ENCODE measurements around the gene HCFC1. TPM values are rescaled to one million over a fixed set of nuclear protein-coding genes. Genes with fewer than 3 reads are reported as not detected.
A peak's percentile ranks its signal among the peaks of the same experiment; 100 is the strongest.

Gene HCFC1
- total and polyA plus RNA-seq, 11 donors, result 11.8 to 72.6 (median 33.8) TPM

GRCh38 chrX:153941336-153942252 is 30.0 kb downstream of the HCFC1 start:
- TF ChIP-seq POLR2A (IDR thresholded peaks at IDR 0.05), result no peak
- TF ChIP-seq CTCF (IDR thresholded peaks at IDR 0.05), result no peak
- Histone ChIP-seq H3K36me3 (no peaks in the 10 kb centered on the region), H3K9me3 (no peaks in the 10 kb centered on the region), H3K4me3 (peak overlapping the region in 4 of 12 donors; percentile 6 to 35 (median 14)), H3K27ac (peak overlapping the region in 4 of 12 donors; percentile 8 to 52 (median 16)), H3K4me1 (peaks cover 0 to 9% (median 0%) of the 10 kb centered on the region in 12 donors), H3K27me3 (peaks cover 0 to 28% (median 0%) of the 10 kb centered on the region in 9 donors)
- intact Hi-C loops (cut with DNase I), result no loop called here
- WGBS, 4 donors, result 52 to 63% (median 56%) methylated on average over 17 to 23 of the region's 23 CpGs
- DNase-seq (no peak), ATAC-seq (peak in 1 of 4 donors; percentile 51)

- Histone ChIP-seq H3K27me3 (peaks cover 0 to 23% (median 0%) of the 10 kb centered on the region in 9 donors), H3K9me3 (no peaks in the 10 kb centered on the region), H3K4me3 (no peak overlapping the region), H3K27ac (no peak overlapping the region), H3K4me1 (peaks cover 0 to 11% (median 0%) of the 10 kb centered on the region in 12 donors), H3K36me3 (no peaks in the 10 kb centered on the region)
- intact Hi-C loops (cut with DNase I), result no loop called here
- no peak for DNase-seq
- no peak for TF ChIP-seq CTCF (IDR thresholded peaks at IDR 0.05)
- TF ChIP-seq POLR2A (IDR thresholded peaks at IDR 0.05), result no peak
- no peak for ATAC-seq
- 67 to 71% (median 68%) methylated on average over 7 of the region's 7 CpGs for WGBS, 4 donors
Observed at GRCh38 chrX:153939573-153939972, 32.0 kb downstream of the HCFC1 start.

- intact Hi-C loops (cut with DNase I), result no loop called here
- Histone ChIP-seq H3K9me3 (no peaks in the 10 kb centered on the region), H3K4me1 (peaks cover 0 to 20% (median 5%) of the 10 kb centered on the region in 12 donors), H3K27ac (no peak overlapping the region), H3K27me3 (peaks cover 0 to 18% (median 0%) of the 10 kb centered on the region in 9 donors), H3K4me3 (no peak overlapping the region), H3K36me3 (peaks cover 0 to 2% (median 0%) of the 10 kb centered on the region in 9 donors)
- 83 to 90% (median 84%) methylated on average over 10 of the region's 10 CpGs for WGBS, 4 donors
- TF ChIP-seq CTCF (IDR thresholded peaks at IDR 0.05), result no peak
- no peak for TF ChIP-seq POLR2A (IDR thresholded peaks at IDR 0.05)
- ATAC-seq (no peak), DNase-seq (no peak)
Observed at GRCh38 chrX:153938226-153938786, 33.3 kb downstream of the HCFC1 start.

- Histone ChIP-seq H3K27ac (no peak overlapping the region), H3K27me3 (peaks cover 0 to 13% (median 0%) of the 10 kb centered on the region in 9 donors), H3K4me1 (peaks cover 0 to 23% (median 5%) of the 10 kb centered on the region in 12 donors), H3K9me3 (no peaks in the 10 kb centered on the region), H3K36me3 (peaks cover 0 to 13% (median 4%) of the 10 kb centered on the region in 9 donors), H3K4me3 (no peak overlapping the region)
- intact Hi-C loops (cut with DNase I), result no loop called here
- ATAC-seq (no peak), DNase-seq (no peak)
- 81 to 95% (median 91%) methylated on average over 3 of the region's 3 CpGs for WGBS, 4 donors
- TF ChIP-seq CTCF (IDR thresholded peaks at IDR 0.05), result no peak
- no peak for TF ChIP-seq POLR2A (IDR thresholded peaks at IDR 0.05)
Observed at GRCh38 chrX:153937056-153937455, 34.6 kb downstream of the HCFC1 start.
